Gastroesophageal sphincter (tissue), 4 donors: ENCODE data around the gene APOBEC2. TPM values are rescaled to one million over a fixed set of nuclear protein-coding genes. Genes with fewer than 3 reads are reported as not detected.

Experiments used
- ATAC-seq: fragments of 150-250 bp; one replicate; pipeline ENCODE4 v1.9.1; 2016; ENCODE audit warnings: mild to moderate bottlenecking, moderate library complexity
- H3K27ac ChIP-seq, 4 donors: fragments of 200-600 bp; sonication (generic) in 3 of 4; 1 replicate in 3 of 4; 2 replicates in 1 of 4; pipeline ENCODE4 v1.5.1; 2016 to 2019
- H3K27me3 ChIP-seq: fragments of 200-600 bp; sonication (generic); one replicate; pipeline ENCODE4 v1.5.1; 2019
- H3K36me3 ChIP-seq, 2 donors: fragments of 200-600 bp; sonication (generic); one replicate each; pipeline ENCODE4 v1.5.1; 2019; ENCODE audit warnings: control low read depth in 1 of 2
- H3K4me1 ChIP-seq, 3 donors: fragments of 200-600 bp; sonication (generic); 1 replicate in 2 of 3; 2 replicates in 1 of 3; pipeline ENCODE4 v1.5.1; 2016 to 2019; ENCODE audit warnings: control low read depth in 2 of 3
- H3K4me3 ChIP-seq, 2 donors: fragments of 200-600 bp; sonication (generic); one replicate each; pipeline ENCODE4 v1.5.1; 2019; ENCODE audit warnings: mild to moderate bottlenecking in 1 of 2, moderate library complexity in 1 of 2
- H3K9me3 ChIP-seq, 3 donors: fragments of 200-600 bp; sonication (generic); one replicate each; pipeline ENCODE4 v1.5.1; 2017 to 2019; ENCODE audit warnings: control low read depth in 2 of 3
- EP300 ChIP-seq: sonication (generic); formaldehyde crosslinking; IDR thresholded peaks from one replicate; pipeline ENCODE4 v1.6.1; 2017; ENCODE audit warnings: antibody characterized with exemption, mild to moderate bottlenecking
- POLR2A ChIP-seq, 2 donors: fragments of 450-650 bp; IDR thresholded peaks; one replicate each; pipeline ENCODE4 v1.6.1; 2017; ENCODE audit warnings: antibody characterized with exemption in 2 of 2, mild to moderate bottlenecking in 2 of 2, moderate library complexity in 1 of 2
- POLR2AphosphoS5 ChIP-seq: sonication (generic); formaldehyde crosslinking; IDR thresholded peaks from one replicate; pipeline ENCODE4 v1.6.1; 2017; ENCODE audit warnings: antibody characterized with exemption
- WGBS, 2 donors: methylation state at CpG; one replicate each; pipeline ENCODE4 v1.1.5; 2018; ENCODE audit warnings: low coverage in 1 of 2; 5-methylcytosine and 5-hydroxymethylcytosine counted together
- total RNA-seq, 4 donors: library from RNA; depleted of rRNA; stranded (reverse); fragments of >200 nt; gene quantifications; one replicate each; pipeline ENCODE4 v1.1.0, GENCODE V29; 2016
- TF ChIP-seq, protein P1 (sequence below), 4 experiments: fragments of 200-600 bp in 2 of 4; fragments of 450-650 bp in 2 of 4; sonication (generic) in 1 of 4; IDR thresholded peaks; one replicate each; pipeline ENCODE4 v1.5.1; 2017 to 2019; ENCODE audit warnings: antibody characterized with exemption in 4 of 4, mild to moderate bottlenecking in 2 of 4, moderate library complexity in 2 of 4

The APOBEC2 gene
- total RNA-seq, 4 donors from 2014 or later: 0.37 to 1.8 (median 0.72) TPM

DNA sequence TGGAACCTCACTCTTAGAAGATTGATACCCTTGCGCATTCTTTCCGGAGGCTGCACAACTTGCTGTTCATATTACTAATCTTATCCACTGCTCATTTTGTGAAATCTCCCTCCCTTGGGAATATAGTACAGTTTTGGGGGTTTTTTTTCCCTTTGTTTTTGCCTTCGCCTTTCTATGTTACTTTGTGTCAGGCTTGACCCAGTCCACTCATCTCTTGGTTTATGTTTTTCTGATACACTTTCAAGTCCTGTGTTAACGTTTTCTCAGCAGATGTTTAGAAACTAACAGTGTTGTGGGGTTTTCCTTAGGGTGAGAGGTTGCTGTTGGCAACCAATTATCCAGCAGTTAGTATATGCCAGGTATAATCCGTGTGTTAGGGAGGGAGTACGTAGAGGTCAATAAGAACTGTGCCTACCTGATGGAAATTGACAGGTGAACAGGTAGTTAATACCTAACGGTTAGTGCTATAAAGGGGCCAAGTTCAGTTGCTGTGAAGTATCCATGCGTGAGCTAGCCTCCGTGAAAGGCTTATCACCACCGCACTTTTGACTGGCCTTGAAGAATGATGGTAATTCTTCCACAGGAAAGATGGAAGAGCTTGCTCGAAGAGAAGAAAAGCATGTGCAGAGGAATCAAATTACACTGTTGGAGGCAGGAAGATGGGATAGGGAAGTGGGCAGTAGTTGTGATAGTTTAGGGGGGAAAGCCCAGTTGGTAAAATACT, 21.1 kb downstream of the APOBEC2 start:
- WGBS, 2 donors: 2 to 6% methylated on average over 3 to 11 of the region's 11 CpGs
- ATAC-seq: no peak
- peaks cover 7 to 44% (median 13%) of the 10 kb centered on the region in 3 donors for H3K4me1 ChIP-seq
- H3K4me3 ChIP-seq: peak overlapping the region; percentile 86 to 99
- H3K27me3 ChIP-seq: no peaks in the 10 kb centered on the region
- TF ChIP-seq POLR2A (IDR thresholded peaks at IDR 0.05) (no peak), POLR2AphosphoS5 (no peak), EP300 (no peak)
- TF ChIP-seq, protein P1, sequence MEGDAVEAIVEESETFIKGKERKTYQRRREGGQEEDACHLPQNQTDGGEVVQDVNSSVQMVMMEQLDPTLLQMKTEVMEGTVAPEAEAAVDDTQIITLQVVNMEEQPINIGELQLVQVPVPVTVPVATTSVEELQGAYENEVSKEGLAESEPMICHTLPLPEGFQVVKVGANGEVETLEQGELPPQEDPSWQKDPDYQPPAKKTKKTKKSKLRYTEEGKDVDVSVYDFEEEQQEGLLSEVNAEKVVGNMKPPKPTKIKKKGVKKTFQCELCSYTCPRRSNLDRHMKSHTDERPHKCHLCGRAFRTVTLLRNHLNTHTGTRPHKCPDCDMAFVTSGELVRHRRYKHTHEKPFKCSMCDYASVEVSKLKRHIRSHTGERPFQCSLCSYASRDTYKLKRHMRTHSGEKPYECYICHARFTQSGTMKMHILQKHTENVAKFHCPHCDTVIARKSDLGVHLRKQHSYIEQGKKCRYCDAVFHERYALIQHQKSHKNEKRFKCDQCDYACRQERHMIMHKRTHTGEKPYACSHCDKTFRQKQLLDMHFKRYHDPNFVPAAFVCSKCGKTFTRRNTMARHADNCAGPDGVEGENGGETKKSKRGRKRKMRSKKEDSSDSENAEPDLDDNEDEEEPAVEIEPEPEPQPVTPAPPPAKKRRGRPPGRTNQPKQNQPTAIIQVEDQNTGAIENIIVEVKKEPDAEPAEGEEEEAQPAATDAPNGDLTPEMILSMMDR (IDR thresholded peaks at IDR 0.05): no peak
- H3K27ac ChIP-seq: peak overlapping the region; percentile 96 to 100 (median 100)
- peaks cover 0 to 13% of the 10 kb centered on the region in 2 donors for H3K36me3 ChIP-seq
- H3K9me3 ChIP-seq: no peaks in the 10 kb centered on the region

DNA sequence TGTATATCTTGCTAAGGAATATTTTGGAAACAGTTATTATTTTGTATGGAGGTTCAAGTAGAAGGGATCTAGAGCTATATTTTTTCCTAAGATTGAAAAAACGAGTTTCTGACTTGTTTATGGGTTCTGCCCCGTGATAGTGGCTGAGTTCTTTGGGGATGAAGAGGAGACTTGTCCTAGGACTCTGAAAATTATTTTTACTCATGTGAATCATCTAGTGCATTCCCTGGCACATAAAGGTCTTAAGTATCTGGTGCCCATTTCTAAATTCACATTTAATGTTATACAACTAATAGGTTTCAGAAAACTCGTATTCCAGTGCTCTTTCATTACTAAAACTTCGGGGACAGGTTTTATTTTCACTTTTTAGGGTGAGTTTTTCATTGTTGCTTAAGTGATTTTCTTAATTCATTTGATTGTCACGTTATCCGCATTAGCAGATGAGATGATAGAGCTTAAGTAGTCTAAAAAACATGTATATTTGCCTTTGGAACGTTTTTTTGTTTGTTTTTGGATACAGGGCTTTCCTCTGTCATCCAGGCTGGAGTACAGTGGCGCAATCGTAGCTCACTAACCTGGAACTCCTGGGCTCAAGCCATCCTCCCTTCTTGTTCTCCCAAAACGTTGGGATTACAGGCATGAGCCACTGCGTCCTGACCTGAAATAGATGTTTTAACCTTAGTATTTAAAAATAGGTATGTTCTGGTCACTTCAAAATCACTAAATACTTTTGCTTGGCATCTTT, 21.9 kb downstream of the APOBEC2 start:
- Histone ChIP-seq H3K4me3 (peak overlapping the region; percentile 86 to 99), H3K9me3 (no peaks in the 10 kb centered on the region), H3K36me3 (peaks cover 0 to 13% of the 10 kb centered on the region in 2 donors), H3K27me3 (no peaks in the 10 kb centered on the region), H3K4me1 (peaks cover 7 to 44% (median 13%) of the 10 kb centered on the region in 3 donors), H3K27ac (peak overlapping the region; percentile 96 to 100 (median 100))
- TF ChIP-seq, protein P1 (IDR thresholded peaks at IDR 0.05): no peak
- no peak for TF ChIP-seq EP300
- no peak for TF ChIP-seq POLR2A (IDR thresholded peaks at IDR 0.05)
- no peak for TF ChIP-seq POLR2AphosphoS5
- 45 to 49% methylated on average over 11 of the region's 11 CpGs for WGBS, 2 donors
- ATAC-seq: no peak

DNA sequence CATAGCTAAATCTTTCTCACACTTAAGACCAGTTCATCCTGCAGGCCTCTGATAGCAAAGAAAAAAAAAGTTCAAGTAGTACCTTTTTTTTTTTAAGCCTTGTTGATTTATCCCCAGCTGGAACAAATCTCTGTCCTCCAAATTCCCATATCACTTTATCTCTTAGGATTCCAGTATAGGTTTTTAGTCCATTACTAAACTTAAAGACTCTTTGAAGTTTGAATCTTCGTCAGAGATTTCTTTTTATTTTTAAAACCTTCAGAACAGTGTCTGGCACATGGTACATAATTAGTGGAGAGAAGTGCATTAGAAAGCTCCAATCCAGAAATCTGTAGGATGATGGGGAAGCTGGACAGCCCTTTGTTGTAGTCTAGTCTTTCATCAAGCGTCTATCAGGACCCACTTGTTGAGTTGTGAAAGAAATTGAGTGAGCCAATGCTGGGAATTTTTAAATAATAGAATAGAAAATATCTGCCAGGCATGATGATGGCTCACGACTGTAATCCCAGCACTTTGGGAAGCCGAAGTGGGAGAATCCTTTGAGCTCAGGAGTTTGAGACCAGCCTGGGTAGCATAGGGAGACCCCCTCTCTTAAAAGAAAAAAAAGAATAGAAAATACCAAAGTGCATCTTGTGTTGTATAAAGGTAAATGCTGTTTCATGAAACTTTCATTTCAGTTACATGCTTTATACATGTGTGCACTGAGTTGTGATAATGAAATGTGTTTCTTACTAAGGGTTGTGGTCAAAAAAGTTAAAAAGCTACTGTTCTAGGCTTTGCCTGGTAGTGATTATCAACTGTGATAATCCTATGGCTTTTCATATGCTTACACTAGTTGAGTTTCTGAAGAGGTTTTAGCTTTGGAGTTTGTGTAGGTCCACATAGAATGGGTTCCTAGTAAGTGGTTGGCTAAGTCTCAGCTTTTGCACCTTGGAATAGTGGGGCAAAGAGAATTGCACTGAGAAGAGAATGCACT, 22.9 kb downstream of the APOBEC2 start:
- peaks cover 4 to 34% (median 10%) of the 10 kb centered on the region in 3 donors for H3K4me1 ChIP-seq
- H3K4me3 ChIP-seq: no peak overlapping the region
- WGBS, 2 donors: 59 to 88% methylated on average over 4 of the region's 4 CpGs
- no peaks in the 10 kb centered on the region for H3K9me3 ChIP-seq
- H3K27ac ChIP-seq: peak overlapping the region in 1 of 4 donors; percentile 99
- TF ChIP-seq EP300 (no peak), POLR2AphosphoS5 (no peak), POLR2A (IDR thresholded peaks at IDR 0.05) (no peak)
- TF ChIP-seq, protein P1 (IDR thresholded peaks at IDR 0.05): no peak
- peaks cover 0 to 23% of the 10 kb centered on the region in 2 donors for H3K36me3 ChIP-seq
- no peak for ATAC-seq
- H3K27me3 ChIP-seq: no peaks in the 10 kb centered on the region

DNA sequence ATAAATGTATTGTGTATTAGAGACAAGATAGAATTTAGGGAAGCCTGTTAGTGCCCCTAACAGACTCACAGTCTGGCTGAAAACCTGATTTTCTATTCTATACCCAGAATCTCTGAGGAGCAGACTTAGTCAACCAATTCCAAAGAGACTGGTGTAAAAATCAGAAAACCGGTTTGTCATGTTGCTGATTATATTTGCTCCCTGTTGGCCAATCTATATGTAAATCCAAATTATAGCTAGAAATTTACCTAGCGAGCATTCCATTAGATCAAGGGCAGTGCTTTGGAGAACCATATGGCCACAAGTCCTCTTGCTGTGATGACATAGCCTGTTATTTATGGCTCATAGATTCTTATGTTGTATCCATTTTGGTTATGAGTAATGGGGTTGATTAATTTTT, 24.5 kb downstream of the APOBEC2 start:
- no peak for ATAC-seq
- no peaks in the 10 kb centered on the region for H3K9me3 ChIP-seq
- H3K27ac ChIP-seq: no peak overlapping the region
- TF ChIP-seq, protein P1 (IDR thresholded peaks at IDR 0.05): no peak
- TF ChIP-seq POLR2AphosphoS5: no peak
- TF ChIP-seq POLR2A (IDR thresholded peaks at IDR 0.05): no peak
- no peak for TF ChIP-seq EP300
- 93 to 100% methylated on average over 2 of the region's 2 CpGs for WGBS, 2 donors
- no peaks in the 10 kb centered on the region for H3K27me3 ChIP-seq
- H3K4me3 ChIP-seq: no peak overlapping the region
- H3K36me3 ChIP-seq: peaks cover 0 to 37% of the 10 kb centered on the region in 2 donors
- peaks cover 0 to 30% (median 9%) of the 10 kb centered on the region in 3 donors for H3K4me1 ChIP-seq
